ENCODE results near the gene ERC2.

ERC2 gene

GRCh38 chr3:56180433-56180832 lies 287.8 kb downstream of the ERC2 start:
- no peak for DNase-seq

DNA sequence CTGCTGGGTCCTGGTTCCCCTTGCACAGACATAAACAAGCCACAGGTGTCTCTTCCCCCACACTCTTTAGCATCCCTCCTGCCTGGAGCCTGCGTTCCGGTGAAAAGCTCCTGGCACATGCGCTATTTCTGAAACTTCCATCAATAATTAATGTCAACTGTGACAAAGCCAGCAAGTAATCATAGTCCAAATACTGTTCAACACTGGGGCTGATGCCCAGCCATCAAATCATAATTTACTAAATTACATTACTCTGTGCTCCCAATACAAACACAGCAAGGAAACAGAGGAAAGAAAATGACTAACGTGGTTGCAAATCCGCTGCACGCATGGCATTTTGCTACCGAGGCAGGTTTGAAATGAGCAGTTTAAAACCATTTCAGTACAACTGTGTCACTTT lies 294.7 kb downstream of the ERC2 start:
- no peak for DNase-seq

- no peak for DNase-seq
Measured at GRCh38 chr3:56164436-56164835, 303.8 kb downstream of the ERC2 start.

DNA sequence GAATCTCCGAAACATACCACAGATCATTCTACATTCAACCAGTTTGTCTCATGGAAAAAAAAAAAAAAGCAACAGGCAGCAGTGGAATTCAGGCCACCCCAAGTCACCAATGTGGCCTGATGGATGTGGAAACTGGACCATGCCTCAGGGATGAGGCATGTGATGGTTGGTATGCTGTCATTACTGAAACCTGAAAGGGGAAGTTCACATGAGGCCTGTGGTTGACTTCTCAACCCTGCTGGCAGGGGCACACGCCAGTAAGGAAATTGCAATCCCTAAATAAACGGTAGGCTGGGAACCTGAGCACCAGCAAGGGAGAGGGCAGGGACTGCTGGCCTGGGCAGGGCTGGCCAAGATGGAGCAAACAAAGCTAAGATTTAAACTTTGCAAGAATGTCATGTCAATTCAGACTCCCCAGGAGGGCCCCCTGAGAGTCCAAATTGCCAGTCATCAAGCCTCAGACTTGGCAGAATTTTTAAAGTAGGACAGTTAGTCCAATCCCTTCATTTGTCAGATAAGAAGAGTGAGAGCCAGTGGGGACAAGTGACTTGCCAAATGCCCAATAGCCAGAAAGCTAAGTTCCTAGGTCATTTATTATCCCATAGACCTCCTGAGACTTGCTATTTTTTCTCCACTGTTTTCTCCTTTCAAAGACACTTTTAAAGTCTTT lies 310.4 kb downstream of the ERC2 start:
- DNase-seq = no peak

DNA sequence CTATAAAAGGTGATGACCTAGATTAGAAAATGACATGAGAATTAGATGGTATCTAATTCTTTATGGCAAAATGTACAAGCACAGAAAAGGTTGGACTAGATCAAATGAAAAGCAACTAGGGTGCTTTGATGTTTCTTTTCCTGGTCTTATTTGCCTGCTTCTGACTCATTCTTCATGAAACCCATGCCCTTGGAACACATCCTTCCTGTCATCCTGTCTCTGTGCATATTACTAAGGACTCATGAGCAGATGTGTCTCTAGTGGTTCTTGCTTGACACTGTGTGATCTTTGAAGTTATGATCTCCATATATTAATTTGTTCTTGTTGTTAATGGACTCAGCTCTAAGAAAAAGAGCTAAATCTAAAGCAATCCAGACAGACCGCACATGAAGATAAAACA lies 314.0 kb downstream of the ERC2 start:
- DNase-seq = no peak

DNA sequence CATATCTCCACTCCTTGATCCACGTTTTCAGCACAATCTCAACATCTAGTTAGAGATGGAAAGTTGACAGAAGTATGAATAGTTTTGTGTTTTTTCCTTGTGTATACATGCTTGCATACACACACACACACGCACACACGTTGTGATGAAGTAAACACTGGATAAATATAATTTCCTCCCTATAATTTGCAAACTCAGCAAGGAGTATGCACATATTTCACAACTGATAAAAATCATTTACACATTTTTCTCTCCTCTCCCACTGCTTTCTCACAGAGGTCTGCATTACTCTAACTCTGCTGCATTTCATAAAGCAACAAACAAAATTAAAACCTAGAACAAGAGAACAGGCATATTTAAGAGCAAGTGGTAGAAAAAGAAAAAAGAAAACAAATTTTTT lies 320.9 kb downstream of the ERC2 start:
- no peak for DNase-seq

GRCh38 chr3:56145410-56145809 lies 322.9 kb downstream of the ERC2 start:
- no peak for DNase-seq

DNA sequence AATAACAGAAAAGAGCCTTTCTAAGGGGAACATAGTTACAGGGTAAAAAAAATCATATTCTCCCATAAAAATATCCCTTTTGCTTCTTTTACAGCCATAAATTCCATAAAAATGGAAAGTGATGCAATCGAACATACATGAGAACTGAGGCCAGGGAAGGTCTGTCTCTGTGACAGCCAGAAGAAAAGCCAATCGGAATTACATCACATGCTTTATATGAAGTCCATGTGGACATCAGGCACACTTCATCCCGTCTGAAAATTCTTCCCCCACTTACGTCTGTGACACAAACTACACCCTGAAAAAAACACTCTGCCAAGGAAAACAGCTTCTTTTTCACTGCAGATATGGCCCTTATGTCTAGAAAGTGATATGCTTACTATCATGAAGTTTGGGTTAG lies 323.5 kb downstream of the ERC2 start:
- DNase-seq = no peak

GRCh38 chr3:56137415-56137814 lies 330.9 kb downstream of the ERC2 start:
- no peak for DNase-seq

DNA sequence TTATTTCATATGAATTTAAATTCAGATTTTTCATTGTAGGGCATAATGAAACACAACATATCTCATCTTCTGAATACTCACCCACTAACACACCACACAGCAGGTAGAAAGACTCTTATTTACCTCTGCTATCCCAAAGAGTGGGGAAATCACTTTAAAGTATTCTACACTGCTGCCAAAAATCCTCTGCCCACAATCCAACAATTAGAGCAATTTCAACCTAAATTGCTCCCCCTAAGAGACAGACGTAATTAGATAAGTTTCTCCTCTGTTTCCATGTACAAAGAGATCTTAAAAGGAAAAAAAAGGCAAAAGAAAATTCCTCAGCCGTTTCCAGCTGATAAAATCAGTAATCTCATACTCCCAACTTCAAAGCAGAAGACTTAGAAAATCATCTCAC lies 331.8 kb downstream of the ERC2 start:
- no peak for DNase-seq

GRCh38 chr3:56135941-56136340 lies 332.3 kb downstream of the ERC2 start:
- no peak for DNase-seq

- DNase-seq = no peak
Measured at GRCh38 chr3:56133423-56133822, 334.8 kb downstream of the ERC2 start.

- no peak for DNase-seq
Measured at GRCh38 chr3:56132762-56133161, 335.5 kb downstream of the ERC2 start.

DNA sequence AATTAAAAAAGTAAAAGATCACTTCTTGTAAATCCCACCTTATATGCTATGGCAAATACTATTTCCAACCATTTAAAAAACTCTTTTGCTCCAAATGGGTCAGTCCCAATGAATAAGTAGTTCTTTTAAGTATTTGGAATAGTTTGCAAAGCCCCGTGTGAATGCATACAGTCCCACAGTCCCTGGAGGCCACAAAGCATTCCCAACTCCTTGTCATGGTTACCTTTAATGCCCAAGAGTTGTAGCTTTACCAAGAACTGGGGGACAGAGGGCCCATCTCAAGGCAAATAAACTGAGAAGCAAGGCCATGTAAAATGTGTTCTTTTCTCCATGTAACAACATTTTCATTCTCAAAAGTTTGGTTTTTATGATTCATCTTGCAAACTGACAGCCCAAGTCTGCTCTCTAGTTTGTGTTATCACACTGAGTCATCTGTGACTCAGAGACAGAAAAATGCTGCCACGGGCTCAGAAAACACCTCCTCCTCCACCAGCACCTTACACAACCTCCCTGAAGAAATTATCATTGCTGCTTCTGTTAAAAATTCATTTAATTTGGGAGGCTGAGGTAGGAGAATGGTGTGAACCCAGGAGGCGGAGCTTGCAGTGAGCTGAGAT lies 336.2 kb downstream of the ERC2 start:
- no peak for DNase-seq

DNA sequence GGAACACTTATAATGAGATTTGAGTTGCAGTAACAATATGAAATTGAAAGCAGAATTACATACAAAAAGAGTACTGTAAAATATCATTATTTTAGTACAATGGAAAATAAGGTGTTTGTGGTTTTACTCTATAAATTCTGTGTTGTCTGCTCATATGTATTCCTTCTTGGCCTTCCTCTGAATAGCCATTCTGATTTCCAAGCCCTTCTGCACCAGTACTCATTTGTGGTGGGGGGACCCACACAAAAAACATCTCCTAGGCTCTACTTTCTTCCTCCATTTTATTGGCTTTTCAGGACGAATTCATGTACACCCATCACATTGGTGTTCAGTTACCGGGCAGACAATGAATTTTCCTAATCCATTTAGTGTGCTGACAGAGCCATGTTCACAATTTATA lies 338.2 kb downstream of the ERC2 start:
- no peak for DNase-seq

- no peak for DNase-seq
Measured at GRCh38 chr3:56126632-56127031, 341.6 kb downstream of the ERC2 start.

DNA sequence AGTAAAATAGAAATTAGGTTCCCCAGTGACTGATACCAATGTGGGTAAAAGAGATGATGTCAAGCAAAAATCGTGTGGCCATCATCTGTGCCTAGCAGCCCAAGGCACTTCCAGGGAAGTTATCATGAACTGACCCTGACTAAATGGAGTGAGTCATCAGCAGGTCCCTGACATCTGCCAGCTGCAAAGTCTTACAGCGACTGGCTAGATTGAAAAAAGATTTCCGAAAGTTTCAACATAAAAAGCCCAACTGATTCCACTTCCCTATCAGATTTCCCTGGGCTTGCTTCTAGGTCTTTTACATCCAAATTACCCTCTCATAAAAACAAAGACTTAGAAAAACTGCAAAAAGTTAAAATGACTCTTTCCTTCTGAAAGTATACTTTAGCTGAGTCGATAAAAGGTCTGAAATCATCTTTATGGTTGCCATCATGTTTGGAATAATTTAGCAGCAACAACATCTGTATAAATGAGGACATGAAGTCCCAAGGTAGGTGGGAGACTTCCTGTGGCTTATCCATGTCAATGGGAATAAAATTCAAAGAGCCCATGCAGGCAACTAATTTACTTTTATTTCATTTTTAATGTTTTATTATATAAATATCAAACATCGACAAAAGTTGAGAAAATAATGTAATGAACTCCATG lies 342.8 kb downstream of the ERC2 start:
- no peak for DNase-seq

GRCh38 chr3:56124546-56124945 lies 343.7 kb downstream of the ERC2 start:
- no peak for DNase-seq

DNA sequence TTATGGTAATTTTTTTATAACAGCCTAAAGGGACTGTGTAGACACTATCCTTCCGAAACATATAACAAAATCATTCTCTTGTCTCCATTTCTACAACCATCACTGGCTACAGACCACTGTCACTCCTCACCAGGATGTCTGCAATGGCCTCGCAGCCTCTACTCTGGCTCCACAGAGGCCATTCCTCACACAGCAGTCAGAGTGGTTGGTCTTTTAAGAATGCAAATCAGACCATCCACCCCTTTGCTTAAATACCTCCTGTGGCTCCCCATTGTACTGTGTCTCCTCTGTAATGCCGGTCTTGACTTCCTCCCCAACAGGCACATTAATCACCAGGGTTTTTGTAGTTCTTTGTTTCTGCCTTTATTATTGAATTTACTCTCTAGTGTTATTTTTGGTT lies 344.8 kb downstream of the ERC2 start:
- no peak for DNase-seq

DNA sequence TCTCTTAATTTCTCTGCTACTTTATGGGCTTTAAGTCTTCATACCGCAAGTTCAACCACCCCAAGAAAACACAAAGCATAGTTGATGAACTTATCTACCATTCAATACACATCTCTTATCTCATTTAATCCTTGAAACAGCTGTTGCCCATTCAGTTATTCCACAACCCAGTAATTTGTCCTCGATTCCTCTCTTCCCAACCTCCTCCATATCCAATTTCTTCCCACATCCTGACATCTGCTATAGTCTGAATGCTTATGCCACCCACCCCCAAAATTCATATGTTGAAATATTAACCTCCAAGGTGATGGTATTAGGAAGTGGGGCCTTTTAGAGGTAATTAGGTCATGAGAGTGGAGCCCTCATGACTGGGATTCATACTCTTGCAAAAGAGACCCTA lies 345.4 kb downstream of the ERC2 start:
- no peak for DNase-seq

DNA sequence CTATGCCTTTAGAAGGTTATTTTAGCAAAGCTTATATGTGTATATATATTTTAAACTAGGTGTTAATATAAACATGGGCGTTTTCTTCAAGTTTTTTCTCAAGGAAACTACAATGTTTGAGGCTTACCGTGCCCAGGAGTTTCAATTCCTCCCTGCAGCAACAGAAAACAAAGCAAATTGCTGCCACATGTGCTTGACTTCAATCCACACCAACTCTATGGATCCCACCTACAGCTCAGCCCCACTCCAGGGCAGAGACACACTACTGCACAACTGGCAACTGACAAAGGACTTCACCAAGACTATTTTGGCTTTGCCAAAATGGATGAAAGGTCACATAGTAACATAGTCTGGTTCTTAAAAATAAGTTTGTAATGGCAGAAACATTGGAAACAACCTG lies 346.6 kb downstream of the ERC2 start:
- DNase-seq = no peak

DNA sequence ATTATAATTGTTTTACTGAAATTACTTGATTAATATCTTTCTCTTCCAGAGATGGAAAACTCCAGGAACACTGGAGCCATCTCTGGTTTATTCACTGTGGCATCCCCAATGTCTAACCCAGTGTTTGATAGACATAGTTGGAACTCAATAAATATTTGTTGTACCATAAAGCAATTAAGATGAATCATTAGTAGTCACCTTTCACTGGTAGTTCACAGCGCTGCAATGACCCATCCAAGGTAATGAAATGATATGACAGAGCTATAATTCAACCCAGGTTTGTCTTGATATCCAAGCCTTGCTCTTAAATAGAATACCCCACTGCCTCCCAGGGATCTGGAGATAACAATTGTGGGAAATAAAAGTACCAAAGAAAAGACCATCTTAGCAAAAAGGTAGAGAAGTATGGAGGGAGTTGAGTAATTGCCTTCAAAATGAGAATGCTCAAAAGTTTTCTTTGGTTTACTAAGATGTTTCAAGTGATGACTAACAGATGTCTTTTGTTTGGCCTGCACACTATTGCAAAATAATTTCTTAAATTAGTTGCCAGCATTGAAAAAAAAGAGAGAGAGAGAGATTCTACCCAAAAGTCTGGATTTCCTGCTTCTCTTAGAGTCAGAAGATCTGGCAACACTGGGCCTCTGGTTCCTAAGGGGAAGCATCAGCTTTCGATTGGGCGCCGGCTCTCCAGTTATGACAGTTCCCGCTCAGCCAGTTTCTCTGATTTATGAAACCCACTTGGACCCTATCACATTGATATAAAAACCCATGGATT lies 348.5 kb downstream of the ERC2 start:
- no peak for DNase-seq

- no peak for DNase-seq
Measured at GRCh38 chr3:56118968-56119367, 349.3 kb downstream of the ERC2 start.

DNA sequence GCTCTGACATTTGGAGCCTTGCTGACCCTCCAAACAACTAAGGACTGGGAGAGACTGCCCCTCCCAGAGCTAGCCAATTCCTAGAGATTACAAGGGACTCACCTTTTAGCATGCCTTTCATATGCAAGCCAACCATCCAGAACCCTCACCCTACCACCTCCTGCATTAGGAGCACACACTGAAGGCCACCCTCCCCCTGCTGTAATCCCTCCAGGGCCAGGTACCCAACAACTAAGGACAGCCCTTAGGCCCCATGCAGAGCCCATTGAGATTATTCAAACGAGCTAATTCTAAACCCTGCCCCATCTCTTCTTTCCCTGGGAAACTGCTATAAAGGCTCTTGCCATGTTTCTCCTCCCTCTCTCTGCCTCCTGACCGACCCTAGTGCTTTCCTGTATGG lies 352.6 kb downstream of the ERC2 start:
- no peak for DNase-seq

Data from activated CD4-positive, alpha-beta T cell treated with anti-CD3 and anti-CD28 coated beads for 4 hours (primary cell).